Activated CD4-positive, alpha-beta T cell treated with anti-CD3 and anti-CD28 coated beads, Interleukin-2, amount 50 U/mL, for 24 hours (primary cell): ENCODE measurements around the gene PPP4C.
A peak's percentile ranks its signal among the peaks of the same experiment; 100 is the strongest.
"Not testable (repeated sequence)": the region's sequence is repeated elsewhere in the genome, so short reads cannot be mapped to it uniquely, and the experiment has no call there.

Source experiments
- DNase-seq, 2 donors: peaks; one replicate each; pipeline ENCODE4 v3.0.0-alpha.2; 2020; ENCODE audit warnings: low read depth in 1 of 2, low spot score in 1 of 2

The PPP4C gene

GRCh38 chr16:30096105-30096861 lies 20.5 kb downstream of the PPP4C start, which contains the start of gene YPEL3:
YPEL3 (minus strand) TSS chr16:30096213; CDS start chr16:30095482, 731 bp downstream.
- peak; percentile 76 to 80 for DNase-seq

GRCh38 chr16:30096862-30097563 lies 21.2 kb downstream of the PPP4C start:
- DNase-seq = no peak

- DNase-seq = no peak
Measured at GRCh38 chr16:30104090-30104489, 28.3 kb downstream of the PPP4C start.

DNA sequence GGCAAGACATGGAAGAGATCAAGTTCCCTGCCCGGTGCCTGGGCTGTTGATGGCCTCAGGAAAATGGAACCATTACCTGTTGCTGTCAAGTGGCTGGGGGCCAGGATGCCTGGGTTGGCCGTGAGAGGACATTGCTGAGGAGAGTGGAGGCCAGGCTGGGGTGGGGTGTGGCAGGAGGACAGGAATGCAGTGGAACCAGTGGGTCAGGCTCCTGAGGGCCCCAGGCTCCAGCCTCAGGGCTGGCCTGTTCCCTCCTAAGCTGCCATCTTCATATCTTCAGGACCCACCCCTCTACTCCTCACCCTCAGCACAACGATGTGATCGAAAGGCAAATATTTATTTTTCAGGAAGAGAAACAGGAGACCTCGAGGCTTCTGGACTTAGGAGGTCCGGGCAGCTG lies 28.7 kb downstream of the PPP4C start:
- no peak for DNase-seq

- no peak for DNase-seq
Measured at GRCh38 chr16:30108059-30108850, 32.5 kb downstream of the PPP4C start.

- no peak for DNase-seq
Measured at GRCh38 chr16:30110661-30111060, 34.9 kb downstream of the PPP4C start.

DNA sequence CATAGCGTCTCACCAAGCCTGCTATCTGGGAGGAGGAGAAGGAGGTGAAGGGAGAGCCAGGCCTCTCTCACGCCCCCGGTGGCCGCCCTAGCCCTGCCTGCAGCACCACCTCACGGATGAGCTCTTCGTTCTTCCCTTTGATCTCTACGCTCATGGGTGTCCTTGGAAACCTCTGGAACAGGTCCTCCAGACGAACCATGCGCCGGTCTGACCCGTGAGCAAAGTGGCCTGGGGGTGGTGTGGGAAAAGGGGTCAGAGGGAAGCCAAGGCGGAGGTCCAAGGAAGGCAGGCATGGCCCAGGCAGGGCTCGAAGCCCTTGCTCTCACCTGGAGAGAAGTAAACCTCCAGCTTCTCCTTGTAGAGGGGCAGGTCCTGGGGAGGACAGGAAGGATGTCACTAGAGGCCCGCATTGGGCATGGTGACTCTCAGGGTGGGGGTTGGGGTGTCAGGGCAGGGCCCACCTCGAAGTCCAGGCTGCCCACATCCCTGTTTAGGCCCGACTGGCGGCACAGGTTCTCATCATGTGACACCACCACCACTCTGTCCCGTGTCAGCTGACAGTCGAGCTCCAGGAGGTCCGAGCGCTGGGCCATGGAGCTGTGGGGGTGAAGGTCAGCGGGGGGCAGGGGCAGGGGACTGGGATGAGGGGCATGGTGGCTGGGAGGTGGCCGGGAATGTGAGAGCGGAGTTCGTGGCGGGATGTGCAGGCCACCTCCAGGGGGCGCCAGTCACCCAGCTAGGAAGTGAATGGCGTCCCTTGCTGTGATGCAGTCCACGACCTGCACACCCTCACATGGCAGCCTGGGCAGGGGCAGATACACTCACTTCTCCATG lies 36.6 kb downstream of the PPP4C start:
- peak; percentile 42 to 49 for DNase-seq

- no peak for DNase-seq
Measured at GRCh38 chr16:30113031-30113710, 37.4 kb downstream of the PPP4C start, which contains the start of gene GDPD3. GDPD3 (minus strand) TSS chr16:30113537; CDS start chr16:30113478, 59 bp downstream.

DNA sequence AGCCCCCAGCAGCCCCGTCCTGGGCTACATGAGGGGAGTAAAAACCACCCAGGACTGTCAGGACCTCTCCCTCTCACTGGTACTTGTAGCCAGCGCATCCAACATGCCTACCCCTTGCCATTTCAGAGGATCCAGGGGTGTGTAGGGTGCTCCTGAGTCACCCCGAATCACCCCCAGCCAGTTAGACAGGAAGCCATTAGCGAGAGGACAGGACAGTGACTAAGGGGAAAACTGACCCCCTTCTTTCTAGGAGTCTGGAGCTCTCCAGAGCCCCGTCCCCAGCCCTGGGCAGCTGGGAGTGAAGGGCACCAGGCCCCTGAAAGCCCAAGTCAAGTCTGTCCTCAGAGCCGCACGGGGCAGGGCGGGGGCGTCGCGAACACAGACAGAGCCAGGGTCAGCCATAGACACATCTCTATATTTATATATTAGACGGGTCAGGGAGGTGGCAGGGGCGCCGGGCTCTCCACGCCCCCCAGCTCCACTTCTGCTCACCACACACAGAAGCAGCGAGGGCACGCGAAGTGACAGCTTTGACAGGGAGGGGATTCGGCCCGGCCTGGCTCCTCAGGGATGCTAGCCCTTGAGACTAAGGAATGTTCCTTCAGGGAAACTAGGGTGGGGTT lies 38.0 kb downstream of the PPP4C start:
- no peak for DNase-seq

GRCh38 chr16:30114411-30114810 lies 38.6 kb downstream of the PPP4C start:
- no peak for DNase-seq

- DNase-seq = not testable (repeated sequence)
Measured at GRCh38 chr16:30114833-30115232, 39.0 kb downstream of the PPP4C start.

DNA sequence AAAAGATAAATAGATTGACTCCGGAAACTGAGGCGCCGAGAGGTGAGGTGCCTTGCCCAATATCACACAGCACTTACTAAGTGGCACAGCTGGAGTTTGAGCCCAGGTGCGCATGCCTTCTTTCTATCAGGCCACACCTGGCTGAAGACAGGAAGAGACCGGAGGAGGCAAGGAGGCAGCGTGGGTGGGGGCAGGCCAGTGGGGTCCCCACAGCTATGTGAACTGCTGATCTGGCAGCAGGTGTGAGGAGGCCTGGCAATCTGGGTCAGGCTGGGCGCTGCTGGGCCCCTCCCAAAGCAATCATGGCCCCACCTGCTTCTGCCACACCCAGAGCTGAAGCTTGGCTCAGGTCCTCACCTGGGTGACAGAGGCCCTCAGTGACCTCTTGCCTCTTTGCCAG lies 39.4 kb downstream of the PPP4C start:
- DNase-seq = no peak

- DNase-seq = no peak
Measured at GRCh38 chr16:30116291-30117207, 40.8 kb downstream of the PPP4C start.

DNA sequence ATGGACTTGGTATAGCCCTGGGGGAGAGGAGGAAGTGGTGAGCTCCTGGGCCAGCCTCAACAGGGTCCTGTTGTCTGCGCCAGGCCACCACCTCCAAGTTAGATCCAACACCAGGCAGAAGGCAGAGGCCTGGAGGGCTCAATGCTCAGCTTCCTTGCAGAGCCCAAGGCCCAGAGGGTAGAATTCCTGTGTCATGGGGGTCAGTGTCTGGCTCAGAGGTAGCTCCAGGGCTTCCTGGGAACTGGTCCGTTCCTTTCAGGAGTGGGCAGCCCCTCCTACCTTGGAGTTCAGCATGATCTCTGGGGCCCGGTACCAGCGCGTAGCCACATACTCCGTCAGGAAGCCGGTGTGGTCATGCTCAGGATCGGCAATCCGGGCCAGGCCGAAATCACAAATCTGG lies 42.0 kb downstream of the PPP4C start:
- DNase-seq = no peak

GRCh38 chr16:30119428-30119827 lies 43.6 kb downstream of the PPP4C start:
- DNase-seq = no peak

- no peak for DNase-seq
Measured at GRCh38 chr16:30120340-30121105, 44.7 kb downstream of the PPP4C start.

DNA sequence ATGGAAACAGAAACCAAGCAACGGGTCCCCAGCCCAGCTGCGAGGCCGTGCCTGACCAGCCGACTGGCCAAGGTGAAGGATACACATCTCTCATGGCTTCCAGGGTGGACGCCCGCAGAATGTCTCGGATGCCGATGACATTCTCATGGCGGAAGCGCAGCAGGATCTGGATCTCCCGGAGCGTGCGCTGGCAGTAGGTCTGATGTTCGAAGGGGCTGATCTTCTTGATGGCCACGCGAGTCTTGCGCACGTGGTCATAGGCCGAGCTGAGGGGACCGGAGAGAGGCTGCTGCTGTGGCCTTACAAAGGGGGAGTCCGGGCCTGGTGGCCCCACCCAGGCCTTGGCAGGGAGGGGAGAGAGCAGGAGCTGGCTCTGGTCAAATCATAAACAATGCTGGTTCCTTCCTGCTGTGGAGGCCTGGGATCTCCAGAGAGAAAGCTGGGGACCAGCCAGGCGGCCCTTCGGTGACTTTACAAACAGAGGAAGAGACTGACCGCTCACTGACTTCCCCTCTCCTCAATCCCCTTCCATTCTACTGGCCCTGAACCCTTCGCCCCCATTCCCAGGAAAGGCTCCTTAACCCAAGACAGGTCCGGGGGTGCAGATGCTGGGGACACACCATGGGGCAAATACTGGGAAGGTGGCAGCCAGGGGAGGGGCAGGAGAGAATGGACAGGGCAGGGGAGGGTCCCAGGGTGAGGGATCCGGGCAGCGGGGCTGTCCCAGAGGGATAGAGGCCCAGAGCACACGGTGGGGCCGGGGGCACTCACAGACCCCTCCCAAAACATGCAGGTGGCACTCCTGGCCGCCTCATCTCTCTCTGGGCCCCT lies 46.2 kb downstream of the PPP4C start:
- no peak for DNase-seq
